Stimulated activated CD8-positive, alpha-beta memory T cell treated with anti-CD3 and anti-CD28 coated beads, Interleukin-12 subunit alpha, Interleukin-12 subunit beta, amount 100 ng/mL, for 24 hours (primary cell): ENCODE data around the gene FLT1.

Experiments
- DNase-seq: peaks from one replicate; pipeline ENCODE4 v3.0.0-alpha.2; 2020; ENCODE audit errors: extremely low read depth

Gene FLT1

GRCh38 chr13:28426381-28426780 is 68.5 kb downstream of the FLT1 start:
- no peak for DNase-seq

GRCh38 chr13:28425793-28426192 is 69.1 kb downstream of the FLT1 start:
- DNase-seq: no peak

- DNase-seq: no peak
Observed at GRCh38 chr13:28424541-28424940, 70.4 kb downstream of the FLT1 start.

- DNase-seq: no peak
Observed at GRCh38 chr13:28423010-28423409, 71.9 kb downstream of the FLT1 start.

GRCh38 chr13:28421676-28422410 is 73.1 kb downstream of the FLT1 start:
- DNase-seq: no peak

GRCh38 chr13:28420704-28421103 is 74.2 kb downstream of the FLT1 start:
- no peak for DNase-seq

GRCh38 chr13:28415994-28416421 is 78.9 kb downstream of the FLT1 start:
- no peak for DNase-seq

GRCh38 chr13:28413999-28414398 is 80.9 kb downstream of the FLT1 start:
- no peak for DNase-seq

GRCh38 chr13:28412981-28413380 is 81.9 kb downstream of the FLT1 start:
- DNase-seq: no peak

GRCh38 chr13:28411831-28412353 is 83.0 kb downstream of the FLT1 start:
- no peak for DNase-seq

- no peak for DNase-seq
Observed at GRCh38 chr13:28410096-28410495, 84.8 kb downstream of the FLT1 start.

GRCh38 chr13:28409648-28410047 is 85.3 kb downstream of the FLT1 start:
- no peak for DNase-seq

GRCh38 chr13:28408863-28409262 is 86.1 kb downstream of the FLT1 start:
- DNase-seq: no peak

GRCh38 chr13:28408235-28408848 is 86.6 kb downstream of the FLT1 start:
- no peak for DNase-seq

GRCh38 chr13:28406733-28407266 is 88.1 kb downstream of the FLT1 start:
- DNase-seq: no peak

- DNase-seq: no peak
Observed at GRCh38 chr13:28402057-28402381, 92.9 kb downstream of the FLT1 start.

GRCh38 chr13:28401303-28402056 is 93.4 kb downstream of the FLT1 start:
- DNase-seq: no peak

- no peak for DNase-seq
Observed at GRCh38 chr13:28396053-28396452, 98.9 kb downstream of the FLT1 start.

- DNase-seq: no peak
Observed at GRCh38 chr13:28394422-28394821, 100.5 kb downstream of the FLT1 start.

- DNase-seq: no peak
Observed at GRCh38 chr13:28392896-28393505, 101.9 kb downstream of the FLT1 start.

GRCh38 chr13:28392428-28392827 is 102.5 kb downstream of the FLT1 start:
- DNase-seq: no peak
